Glomerular endothelial cell (primary cell): Measurements from ENCODE around the gene PIK3CD. TPM values are rescaled to one million over a fixed set of nuclear protein-coding genes. Genes with fewer than 3 reads are reported as not detected.
"Not testable (repeated sequence)": the region's sequence is repeated elsewhere in the genome, so short reads cannot be mapped to it uniquely, and the experiment has no call there.

Source experiments
- DNase-seq: peaks from one replicate; pipeline ENCODE4 v3.0.0-alpha.2; 2011; ENCODE audit warnings: low read depth, low spot score; ENCODE audit errors: extremely low read depth
- total RNA-seq: library from RNA; depleted of rRNA; stranded (reverse); fragments of >200 nt; gene quantifications from 2 replicates; pipeline ENCODE4 v1.2.3, GENCODE V29; 2015

Gene PIK3CD
- total RNA-seq, 1 donor from 2014 or later = 13.2 TPM

DNA sequence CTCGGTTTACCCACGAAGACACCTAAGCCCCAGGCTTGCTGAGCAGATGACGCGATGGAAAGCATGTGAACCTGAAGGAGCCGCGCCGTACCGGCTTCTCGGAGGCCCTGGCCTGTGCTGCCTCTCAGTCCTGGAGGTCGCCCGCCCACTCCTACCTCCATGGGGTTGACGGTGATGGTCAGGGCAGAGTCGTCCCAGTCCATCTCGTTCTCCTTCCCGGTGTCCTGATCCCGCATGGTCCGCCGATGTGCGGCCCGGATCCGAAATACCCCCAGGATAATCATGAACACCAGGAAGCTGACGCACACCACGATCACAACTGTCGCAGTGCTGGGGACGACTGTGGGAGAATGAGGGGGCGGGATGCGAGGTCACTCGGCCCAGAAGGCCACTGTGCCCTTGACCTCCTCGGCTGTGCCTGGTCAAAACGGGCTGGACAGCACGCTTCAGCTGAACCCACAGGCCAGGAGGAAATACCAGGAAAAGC lies 79.6 kb downstream of the PIK3CD start:
- DNase-seq = no peak

DNA sequence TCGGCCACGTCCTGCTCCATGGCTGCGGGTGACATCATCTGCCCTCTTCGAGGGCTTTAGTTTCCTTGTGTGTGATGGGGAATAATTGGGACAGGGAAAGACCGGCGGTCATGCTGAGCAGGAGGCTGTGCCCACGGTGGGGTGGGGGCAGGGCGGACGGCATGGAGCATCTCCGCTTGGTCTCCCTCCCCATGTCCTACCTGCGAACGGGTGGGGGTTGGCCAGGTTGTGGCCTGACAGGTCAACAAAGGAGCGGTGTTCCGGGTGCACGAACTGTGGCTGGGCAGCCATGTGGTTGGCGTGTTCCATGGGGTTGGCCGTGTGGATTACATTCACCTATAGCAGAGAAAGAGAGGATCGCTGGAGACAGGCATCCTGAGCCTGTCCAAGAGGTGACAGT lies 80.0 kb downstream of the PIK3CD start:
- no peak for DNase-seq

GRCh38 chr1:9732123-9732971 lies 80.8 kb downstream of the PIK3CD start:
- DNase-seq = no peak

- no peak for DNase-seq
Measured at GRCh38 chr1:9733160-9733789, 81.7 kb downstream of the PIK3CD start.

DNA sequence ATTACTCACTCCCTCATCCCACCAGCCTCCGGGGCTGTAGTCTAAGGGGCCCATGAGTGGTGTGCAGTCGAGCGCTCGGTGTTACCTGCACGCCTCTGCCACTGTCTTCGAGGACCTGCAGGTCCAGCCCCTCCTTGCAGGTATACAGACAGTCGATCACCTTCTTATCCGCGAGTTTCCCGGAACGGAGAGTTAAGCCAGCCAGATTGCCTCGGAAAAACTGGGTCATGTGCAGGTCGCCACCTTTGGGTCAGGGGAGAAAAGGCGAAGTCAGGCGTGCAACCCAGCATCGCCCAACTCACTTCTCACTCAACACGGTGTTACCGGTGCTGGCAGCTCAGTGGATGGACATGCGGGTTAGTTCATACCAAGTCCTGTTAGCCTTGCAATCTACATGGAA lies 84.3 kb downstream of the PIK3CD start:
- DNase-seq = no peak

- DNase-seq = no peak
Measured at GRCh38 chr1:9736241-9736640, 84.7 kb downstream of the PIK3CD start.

GRCh38 chr1:9737057-9737456 lies 85.5 kb downstream of the PIK3CD start:
- no peak for DNase-seq

DNA sequence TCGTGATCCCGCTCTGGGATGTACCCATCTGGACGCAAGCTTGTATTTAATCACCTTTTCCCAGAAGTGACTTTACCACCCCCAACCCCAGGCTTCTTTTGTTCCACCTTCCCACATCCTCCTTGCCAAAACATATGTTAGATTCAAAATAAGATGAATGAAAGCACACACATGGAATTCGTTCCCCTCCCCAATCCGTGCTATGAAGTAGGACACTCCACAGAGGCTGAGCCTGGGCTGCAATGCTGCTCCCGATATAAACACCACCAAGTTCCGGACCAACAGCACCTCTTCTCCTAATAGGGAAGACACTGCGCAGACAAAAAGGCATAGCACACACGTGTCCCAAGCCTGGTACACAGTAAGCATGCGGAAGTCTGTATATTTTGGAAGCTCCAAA lies 86.1 kb downstream of the PIK3CD start:
- DNase-seq = no peak

GRCh38 chr1:9744106-9744799 lies 92.7 kb downstream of the PIK3CD start:
- DNase-seq = no peak

- DNase-seq = no peak
Measured at GRCh38 chr1:9746211-9746610, 94.7 kb downstream of the PIK3CD start.

DNA sequence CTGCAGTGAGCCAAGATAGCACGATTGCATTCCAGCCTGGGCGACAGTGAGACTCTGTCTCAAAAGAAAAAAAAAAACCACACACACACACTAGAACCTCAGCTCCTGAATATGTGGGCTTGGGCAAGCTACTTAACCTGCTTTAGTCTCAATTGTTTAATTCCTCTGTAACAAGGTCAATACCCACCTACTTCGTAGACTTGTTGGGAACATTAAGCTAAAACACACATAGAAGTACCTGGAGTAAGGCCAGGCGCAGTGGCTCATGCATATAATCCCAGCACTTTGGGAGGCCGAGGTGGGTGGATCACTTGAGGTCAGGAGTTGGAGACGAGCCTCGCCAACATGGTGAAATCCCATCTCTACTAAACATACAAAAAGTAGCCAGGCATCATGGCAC lies 95.1 kb downstream of the PIK3CD start:
- no peak for DNase-seq

DNA sequence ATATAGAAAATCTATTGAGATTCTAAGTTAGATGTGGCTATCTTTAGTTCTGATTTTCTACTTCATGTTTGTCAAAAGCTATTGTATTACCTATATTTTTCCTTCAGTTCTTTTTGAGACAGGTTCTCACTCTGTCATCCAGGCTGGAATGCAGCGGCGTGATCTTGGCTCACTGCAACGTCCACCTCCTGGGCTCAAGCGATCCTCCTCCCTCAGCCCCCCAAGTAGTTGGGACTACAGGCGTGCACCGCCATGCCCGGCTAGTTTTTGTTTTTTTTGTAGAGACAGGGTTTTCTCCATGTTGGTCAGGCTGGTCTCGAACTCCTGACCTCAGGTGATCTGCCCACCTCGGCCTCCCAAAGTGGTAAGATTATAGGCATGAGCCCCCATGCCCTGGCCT lies 96.9 kb downstream of the PIK3CD start:
- DNase-seq = not testable (repeated sequence)

DNA sequence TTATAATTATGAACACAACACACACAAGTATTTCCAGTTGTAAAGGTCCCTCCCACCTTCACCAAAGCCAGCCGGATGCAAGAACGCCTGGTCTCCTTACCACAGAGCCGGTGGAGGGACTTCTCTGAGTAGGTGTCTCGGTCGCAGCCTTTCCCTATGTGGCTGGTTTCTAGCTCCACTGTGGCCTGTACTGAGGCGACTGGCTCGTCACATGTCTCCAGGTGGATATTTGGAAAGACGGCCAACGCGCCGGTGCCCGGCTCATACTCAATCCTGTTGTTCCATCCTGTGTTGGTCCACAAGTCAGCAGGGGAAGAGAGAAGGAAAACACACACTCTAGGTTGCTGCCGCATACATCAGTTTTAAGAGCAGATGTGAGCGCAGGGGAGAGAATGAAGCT lies 97.8 kb downstream of the PIK3CD start:
- no peak for DNase-seq

GRCh38 chr1:9751971-9752370 lies 100.4 kb downstream of the PIK3CD start:
- no peak for DNase-seq

GRCh38 chr1:9753121-9753531 lies 101.6 kb downstream of the PIK3CD start:
- no peak for DNase-seq

DNA sequence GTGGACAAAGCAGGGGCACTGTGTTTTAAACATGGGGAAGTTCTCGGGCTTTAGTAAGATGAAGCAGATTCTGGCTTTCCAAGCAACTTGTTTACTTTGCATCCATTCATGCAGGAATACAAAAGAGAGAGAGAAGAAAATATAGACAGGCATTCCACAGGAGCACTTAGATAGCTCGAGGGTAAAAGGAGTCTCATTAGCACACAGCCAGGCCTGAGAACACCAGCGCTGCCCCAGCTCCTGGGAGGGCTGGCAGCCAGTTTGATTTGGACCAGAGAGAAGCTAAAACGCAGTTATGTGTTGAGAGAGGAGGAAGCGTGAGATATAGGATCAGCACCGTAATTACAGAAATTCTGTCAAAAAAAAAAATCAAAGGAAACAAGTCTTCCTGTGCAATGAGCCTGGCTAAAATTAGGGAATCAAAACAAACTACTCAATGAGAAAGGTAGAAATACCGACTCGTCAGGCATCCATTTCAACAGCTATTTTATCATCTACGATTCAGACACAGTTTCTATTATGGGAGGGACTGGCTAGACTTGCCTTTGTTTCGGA lies 104.0 kb downstream of the PIK3CD start:
- DNase-seq = no peak

GRCh38 chr1:9758559-9759121 lies 107.1 kb downstream of the PIK3CD start:
- no peak for DNase-seq

GRCh38 chr1:9759939-9760338 lies 108.4 kb downstream of the PIK3CD start:
- no peak for DNase-seq

DNA sequence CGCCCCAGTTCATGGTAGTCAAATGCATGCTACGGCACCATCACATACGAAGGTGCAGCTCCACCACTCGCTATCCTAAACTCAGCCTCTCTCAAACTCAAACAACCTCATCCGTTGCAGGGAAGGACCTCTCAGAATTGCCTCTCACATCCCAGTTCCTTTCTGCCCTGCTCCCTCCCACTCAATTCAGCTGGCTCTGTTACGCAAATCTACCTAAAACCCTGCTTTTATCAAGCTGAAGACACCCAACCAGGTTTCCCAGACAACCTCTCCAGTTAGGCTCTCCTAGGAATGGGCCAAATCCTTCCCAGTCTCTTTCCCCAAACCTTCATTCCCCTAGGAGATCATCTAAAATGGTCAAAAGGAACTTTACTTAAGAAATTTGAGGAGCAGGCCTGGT lies 109.3 kb downstream of the PIK3CD start:
- DNase-seq = no peak

DNA sequence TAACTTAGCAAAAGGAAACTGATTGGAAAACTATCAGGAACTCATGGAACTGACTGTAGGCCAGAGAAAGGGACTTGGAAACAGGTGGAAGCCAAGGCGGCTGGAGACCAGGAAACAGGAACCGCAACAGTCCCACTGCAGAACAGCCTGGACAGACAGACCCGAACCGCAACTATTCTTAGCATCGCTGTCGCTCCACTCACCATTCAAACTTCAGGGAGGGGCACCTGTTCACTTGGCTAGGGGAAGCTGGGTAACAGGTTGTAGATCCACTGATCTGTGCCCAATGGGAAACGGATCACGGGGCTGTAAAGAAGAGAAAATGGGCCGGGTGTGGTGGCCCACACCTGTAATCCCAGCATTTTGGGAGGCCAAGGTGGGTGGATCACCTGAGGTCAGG lies 110.3 kb downstream of the PIK3CD start:
- no peak for DNase-seq

- DNase-seq = not testable (repeated sequence)
Measured at GRCh38 chr1:9762446-9762845, 110.9 kb downstream of the PIK3CD start.
